T follicular helper cell (primary cell): ENCODE data around the gene ELANE.
"Not testable (repeated sequence)": the region's sequence is repeated elsewhere in the genome, so short reads cannot be mapped to it uniquely, and the experiment has no call there.

Experiments
- DNase-seq: peaks from one replicate; pipeline ENCODE4 v3.0.0-alpha.2; 2020; ENCODE audit warnings: low read depth

Gene ELANE

GRCh38 chr19:862581-863314 lies 10.6 kb downstream of the ELANE start:
- peak; percentile 75 for DNase-seq

GRCh38 chr19:863315-863620 lies 11.2 kb downstream of the ELANE start:
- no peak for DNase-seq

DNA sequence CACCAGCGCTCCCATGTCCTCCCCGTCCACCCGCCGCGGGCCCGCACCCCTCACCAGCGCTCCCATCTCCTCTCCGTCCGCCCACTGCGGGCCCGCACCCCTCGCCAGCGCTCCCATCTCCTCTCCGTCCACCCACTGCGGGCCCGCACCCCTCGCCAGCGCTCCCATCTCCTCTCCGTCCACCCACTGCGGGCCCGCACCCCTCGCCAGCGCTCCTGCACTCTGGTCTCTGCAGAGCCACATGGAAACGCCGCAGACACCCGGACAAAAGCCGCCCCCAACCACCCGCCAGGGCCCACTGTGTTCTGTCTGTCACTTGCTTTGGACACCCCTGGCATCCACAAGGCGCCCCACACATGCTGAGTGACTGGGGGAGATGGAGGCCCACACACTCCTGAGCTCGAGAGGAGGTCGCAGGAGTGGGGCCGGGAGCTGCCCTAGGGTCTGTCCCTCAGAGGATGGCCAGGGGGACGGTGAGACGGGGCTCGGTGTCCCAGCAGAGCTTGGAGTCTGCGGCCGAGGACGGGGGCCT lies 14.7 kb downstream of the ELANE start:
- DNase-seq = no peak

GRCh38 chr19:867301-867793 lies 15.2 kb downstream of the ELANE start:
- no peak for DNase-seq

DNA sequence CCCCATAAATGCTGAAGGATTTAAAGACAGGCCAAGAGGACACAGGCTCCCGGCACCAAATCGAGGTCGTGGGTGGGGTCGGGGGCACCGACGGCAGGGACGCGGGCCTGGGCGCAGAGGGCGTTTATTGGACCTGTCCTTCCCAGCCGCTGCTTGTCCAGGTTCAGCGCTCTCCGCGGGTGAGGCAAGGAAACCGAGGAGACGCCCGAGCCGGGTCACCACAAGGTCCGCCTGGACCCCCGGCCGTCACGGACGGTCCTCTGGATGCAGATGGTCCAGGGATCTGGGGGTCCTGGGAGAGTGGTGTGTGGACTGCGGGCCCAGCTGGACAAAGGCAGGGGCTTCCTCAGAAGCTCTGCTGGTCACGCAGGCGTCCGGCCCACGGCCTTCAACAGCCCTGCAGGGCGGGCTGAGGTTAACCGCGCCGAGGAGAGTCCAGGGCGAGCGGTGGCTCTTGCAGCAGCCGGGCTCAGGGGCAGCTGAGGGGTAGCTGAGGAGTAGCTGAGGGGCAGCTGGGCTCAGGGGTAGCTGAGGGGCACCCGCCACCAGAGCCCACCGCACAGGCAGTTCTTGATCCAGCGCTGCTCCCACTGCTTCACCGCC lies 15.9 kb downstream of the ELANE start:
- no peak for DNase-seq

- DNase-seq = no peak
Measured at GRCh38 chr19:868458-869244, 16.5 kb downstream of the ELANE start.

DNA sequence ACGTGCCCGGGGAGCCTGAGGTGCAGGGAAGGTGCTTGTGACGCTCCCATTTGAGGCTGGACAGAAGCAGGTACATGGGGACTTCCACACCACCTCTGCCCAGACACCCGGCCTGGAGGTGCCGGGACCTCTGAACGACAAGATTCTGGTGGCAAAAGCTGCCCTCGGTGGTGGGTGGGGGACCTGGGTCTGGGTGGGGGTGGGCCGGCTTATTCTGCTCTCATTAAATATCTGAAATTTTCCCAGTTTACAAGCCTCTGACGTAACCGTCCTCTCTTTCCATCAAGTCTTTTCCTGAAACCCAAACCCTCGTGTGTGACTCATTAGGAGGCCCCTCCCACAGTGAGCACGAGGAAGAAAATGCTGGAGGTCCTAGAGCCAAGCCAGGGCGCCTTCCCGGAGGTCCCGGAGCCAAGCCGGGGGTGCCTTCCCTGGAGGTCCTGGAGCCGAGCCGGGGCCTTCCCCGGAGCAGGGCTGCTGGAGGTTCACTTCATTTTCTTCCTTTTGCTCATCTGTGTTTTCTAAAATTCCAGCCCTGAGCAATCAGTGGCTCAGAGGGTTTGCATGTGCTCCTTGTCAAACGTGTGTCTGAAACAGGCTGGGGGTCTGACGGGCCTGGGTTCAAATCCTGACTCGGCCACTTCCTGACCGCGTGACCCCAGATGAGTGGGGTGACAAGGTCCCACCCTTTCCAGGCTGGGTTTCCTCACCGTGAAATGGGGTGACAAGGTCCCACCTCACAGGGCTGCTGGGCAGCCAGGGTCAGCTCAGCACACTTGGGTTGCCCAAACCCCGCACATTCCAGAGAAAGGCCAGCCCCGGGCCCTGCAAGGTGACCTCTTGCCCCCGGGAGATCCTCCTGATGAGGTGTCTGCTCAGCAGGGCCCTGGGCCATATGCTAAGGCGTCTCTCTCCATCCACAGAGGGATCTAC lies 17.4 kb downstream of the ELANE start:
- DNase-seq = no peak

DNA sequence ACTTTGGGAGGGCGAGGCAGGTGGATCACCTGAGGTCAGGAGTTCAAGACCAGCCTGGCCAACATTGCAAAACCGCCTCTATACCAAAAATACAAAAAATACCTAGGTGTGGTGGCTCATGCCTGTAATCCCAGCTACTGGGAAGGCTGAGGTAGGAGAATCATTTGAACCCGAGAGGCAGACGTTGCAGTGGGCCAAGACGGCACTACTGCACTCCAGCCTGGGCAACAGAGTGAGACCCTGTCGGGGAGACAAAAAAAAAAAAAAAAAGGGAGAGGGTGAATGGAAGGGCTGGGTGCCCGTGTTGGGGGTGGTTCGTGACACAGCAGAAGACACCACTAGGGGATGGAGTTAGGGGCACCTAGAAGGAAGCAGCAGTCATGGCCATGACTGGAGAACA lies 18.2 kb downstream of the ELANE start:
- no peak for DNase-seq

DNA sequence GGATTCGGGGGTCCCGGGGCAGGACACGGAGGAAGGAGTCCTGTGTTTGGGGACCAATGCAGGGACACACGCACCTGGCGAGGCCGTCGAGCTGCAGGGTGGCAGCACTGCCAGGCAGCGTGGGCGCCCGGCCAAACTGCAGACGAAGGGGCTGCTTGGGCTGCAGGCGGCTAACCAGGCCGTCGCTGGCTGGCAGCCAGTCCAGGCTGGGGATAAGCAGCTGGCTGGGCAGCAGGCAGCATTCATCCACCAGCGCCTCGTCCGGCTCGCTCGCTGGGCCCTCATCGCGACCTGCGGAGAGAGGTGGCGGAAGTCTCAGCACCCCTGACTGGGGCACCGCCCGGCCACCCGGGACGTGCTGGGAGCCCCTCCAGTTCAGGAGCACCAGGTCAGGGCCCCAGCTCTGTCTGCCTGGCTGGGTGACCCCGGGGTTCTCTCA lies 18.9 kb downstream of the ELANE start:
- DNase-seq = no peak

DNA sequence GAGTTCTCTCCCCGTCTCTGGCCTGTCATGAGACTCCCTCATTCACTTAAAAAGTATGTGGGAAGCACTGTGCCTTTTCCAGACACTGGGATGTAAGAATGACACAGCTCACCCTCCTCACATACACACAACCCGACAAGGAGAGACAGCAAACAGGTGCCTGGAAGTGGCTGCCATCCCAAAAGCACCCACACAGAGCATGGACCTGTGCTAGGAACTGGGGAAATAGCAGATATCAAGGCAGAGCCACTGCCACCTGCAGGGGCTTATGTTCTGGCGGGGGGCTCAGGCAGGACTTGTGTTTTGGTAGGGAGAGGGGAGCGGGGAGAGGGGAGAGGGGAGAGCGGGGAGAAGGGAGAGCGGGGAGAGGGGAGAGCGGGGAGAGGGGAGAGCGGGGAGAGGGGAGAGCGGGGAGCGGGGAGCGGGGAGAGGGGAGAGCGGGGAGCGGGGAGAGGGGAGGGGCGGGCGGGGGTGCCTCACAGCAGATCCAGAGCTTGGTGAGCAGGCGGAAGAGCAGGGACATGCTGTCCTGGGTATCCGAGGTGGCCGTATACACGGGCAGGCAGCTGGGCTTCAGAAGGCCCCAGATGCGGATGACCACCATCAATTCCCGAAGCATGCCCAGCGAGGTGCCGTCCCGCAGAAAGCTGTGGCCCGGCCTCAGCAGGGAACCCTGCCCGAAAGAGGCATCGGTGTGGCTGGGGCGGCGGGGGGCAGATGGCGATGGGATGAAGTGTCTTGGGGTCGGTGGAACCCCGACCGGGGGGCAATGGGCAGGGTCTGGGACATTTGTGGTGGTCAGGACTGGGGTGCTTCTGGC lies 19.6 kb downstream of the ELANE start:
- no peak for DNase-seq

DNA sequence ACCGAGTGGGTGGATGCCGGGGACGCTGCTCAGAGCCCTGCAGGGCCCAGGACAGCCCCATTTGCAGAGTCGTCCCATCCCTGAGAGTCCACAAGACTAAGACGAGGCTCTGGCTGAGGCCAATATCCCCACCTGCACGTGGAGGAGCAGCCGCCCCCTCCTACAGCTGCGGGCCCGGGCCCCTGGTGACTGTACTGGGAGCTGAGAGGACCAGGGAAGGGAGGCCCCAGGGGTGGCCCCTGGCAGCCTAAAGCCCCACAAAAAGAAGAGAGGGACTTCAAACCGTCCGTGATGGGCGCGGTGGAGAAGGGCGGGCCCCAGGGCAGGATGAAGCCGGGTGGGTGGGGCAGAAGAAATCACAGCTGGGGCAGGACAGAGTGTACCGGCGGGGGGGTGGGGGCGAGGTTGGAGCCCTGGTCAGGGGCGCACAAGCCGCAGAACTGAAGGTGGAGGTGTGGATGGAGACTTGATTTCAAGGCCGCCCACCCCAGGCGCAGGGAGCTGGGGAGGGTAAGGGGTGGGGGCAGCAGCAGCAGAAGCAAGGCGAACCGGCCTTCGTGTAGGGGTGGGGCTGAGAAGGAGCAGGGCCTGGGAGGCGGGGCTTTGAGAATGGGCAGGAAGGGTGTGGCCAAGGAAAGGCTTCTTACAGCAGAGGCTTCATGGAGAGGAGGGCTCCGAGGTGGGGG lies 20.3 kb downstream of the ELANE start:
- DNase-seq = peak; percentile 78

- DNase-seq = peak; percentile 76
Measured at GRCh38 chr19:873084-873483, 21.0 kb downstream of the ELANE start.

- DNase-seq = no peak
Measured at GRCh38 chr19:873561-874041, 21.5 kb downstream of the ELANE start.

DNA sequence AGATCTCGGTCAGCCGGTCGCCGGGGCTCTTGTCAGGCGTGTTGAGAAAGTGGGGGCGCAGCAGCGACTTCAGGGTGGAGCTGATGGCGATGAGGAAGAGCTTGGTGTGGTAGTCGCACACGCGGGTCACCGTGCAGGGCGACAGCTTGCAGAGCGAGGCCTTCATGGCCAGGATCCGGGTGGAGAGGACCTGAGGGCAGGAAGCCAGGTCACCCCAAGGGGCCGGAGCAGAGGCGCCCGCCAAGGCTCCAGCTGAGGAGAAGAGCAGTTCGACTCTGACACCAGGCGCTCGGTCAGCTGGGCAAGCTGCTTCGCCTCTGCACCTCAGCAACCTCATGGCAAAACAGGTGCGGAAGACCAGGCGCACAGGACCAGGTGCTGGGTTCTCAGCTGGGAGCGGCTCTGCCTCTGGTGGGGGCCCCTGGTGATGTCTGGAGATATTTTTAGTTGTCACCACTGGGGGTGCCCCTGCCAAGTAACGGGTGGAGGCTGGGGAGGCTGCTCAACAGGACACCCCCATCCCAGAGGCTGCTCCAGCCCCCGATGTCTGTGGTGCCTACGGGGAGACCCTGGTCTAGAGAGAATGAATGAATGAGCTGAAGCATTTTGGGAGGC lies 23.3 kb downstream of the ELANE start:
- DNase-seq = no peak

GRCh38 chr19:876089-876488 lies 24.0 kb downstream of the ELANE start:
- DNase-seq = no peak

- DNase-seq = no peak
Measured at GRCh38 chr19:876780-877314, 24.7 kb downstream of the ELANE start.

GRCh38 chr19:877992-878660 lies 26.0 kb downstream of the ELANE start:
- not testable (repeated sequence) for DNase-seq

DNA sequence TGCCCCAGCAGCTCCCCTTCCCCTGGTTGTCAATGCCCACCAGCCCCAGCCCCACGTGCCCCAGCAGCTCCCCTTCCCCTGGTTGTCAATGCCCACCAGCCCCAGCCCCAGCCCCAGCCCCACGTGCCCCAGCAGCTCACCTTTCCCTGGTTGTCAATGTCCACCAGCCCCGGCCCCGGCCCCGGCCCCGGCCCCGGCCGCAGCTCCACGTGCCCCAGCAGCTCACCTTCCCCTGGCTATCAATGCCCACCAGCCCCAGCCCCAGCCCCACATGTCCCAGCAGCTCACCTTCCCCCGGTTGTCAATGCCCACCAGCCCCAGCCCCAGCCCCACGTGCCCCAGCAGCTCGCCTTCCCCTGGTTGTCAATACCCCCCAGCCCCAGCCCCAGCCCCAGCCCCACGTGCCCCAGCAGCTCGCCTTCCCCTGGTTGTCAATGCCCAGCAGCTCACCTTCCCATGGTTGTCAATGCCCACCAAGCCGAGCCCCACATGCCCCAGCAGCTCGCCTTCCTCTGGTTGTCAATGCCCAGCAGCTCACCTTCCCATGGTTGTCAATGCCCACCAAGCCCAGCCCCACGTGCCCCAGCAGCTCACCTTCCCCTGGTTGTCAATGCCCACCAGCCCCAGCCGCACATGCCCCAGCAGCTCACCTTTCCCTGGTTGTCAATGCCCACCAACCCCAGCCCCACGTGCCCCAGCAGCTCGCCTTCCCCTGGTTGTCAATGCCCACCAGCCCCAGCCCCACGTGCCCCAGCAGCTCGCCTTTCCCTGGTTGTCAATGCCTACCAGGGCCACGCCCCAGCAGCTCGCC lies 26.9 kb downstream of the ELANE start:
- DNase-seq = not testable (repeated sequence)
